HG03457 (cell line): ENCODE measurements around the gene PRR20G.

Experiments
- ATAC-seq: cut with Tn5 transposase; IDR thresholded peaks from one replicate; pipeline ENCODE4 v1.9.1; 2021; ENCODE audit warnings: moderate number of reproducible peaks; ENCODE audit not compliant: unreplicated experiment

Gene PRR20G

DNA sequence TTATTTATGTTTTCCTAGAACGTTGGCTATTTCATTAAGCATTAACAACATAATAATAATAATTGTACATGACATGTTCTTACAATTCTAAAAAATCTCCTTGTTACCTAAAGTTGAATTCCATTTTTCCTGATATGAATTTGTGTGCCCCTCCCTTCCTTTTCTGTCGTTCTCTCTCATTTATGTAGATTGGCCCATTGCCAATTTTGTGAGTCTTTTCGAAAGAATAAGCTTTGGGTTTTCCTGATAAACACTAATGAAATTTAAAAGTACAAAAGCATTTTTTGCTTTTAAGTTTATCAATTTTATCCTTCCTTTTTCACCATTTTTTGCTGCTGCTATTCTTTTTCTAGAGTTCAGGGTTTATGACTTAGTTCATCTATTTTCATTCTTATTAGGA, 50.0 kb downstream of the PRR20G start:
- no peak for ATAC-seq

DNA sequence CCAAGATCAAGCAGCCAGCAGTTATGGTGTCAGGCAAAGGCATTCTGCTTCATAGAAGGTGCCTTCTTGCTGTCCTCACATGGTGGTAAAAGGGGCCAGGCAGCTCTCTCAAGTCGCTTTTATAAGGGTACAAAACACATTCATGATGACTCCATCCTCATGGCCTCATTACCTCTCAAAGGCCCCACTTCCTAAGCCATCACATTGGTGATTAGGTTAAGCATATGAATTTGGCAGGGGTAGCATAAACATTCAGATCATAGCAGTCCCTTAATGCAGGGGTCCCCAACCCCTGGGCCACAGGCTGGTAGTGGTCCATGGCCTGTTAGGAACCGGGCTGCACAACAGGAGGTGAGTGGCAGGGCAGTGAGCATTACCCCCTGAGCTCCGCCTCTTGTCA, 52.1 kb downstream of the PRR20G start:
- no peak for ATAC-seq

DNA sequence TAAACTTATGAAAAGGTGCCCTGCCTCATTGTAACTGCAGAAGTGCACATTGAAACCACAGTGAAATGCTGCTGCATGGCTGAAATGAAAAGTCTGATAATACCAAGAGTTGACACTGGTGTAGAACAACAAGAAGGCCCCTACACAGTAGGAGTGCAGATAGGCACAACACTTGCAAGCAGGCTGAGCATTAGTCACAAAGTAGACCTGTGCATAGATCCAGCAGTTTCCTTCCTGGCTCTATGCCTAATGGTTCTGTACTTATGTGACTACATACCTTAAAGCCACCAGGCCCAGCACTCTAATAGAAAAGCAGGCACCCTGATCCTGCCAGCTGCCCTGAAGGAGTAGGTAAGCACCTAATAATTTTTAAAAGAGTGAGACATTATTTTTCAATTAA, 53.1 kb downstream of the PRR20G start:
- ATAC-seq, result no peak
